ENCODE results near the gene IQSEC1. TPM values are rescaled to one million over a fixed set of nuclear protein-coding genes. Genes with fewer than 3 reads are reported as not detected.

The IQSEC1 gene
- total and polyA plus RNA-seq, 4 experiments from 2014 or later, result 11.9 to 82.0 (median 62.3) TPM

- H3K4me1 Mint-ChIP-seq, result peaks cover 32 to 82% (median 56%) of the 10 kb centered on the region in 4 donors
- H3K9me3 ChIP-seq (ENCODE audit: control insufficient read depth in 1 of 2, low read length in 2 of 2), result no peaks in the 10 kb centered on the region
- peaks cover 23 to 38% of the 10 kb centered on the region in 2 donors for H3K36me3 Mint-ChIP-seq
- peak overlapping the region in 2 of 7 donors; percentile 35 to 41 for H3K27ac Mint-ChIP-seq
- ChIA-PET CTCF (ENCODE audit: partially characterized antibody) (interaction anchor here (12.5 kb wide), 1 partner anchor 17 kb away, joined by 170 read pairs; no protein-coding TSS in a partner anchor), POLR2A (ENCODE audit: partially characterized antibody) (interaction anchor here (0.7 to 6.7 kb wide), 6 partner anchors 10 to 46 kb away, joined by 3 to 171 read pairs (median 6); no protein-coding TSS in a partner anchor)
- H3K4me3 ChIP-seq (ENCODE audit: low read length in 2 of 2), result peak overlapping the region in 1 of 2 donors; percentile 84
- peaks cover 62% of the 10 kb centered on the region for H3K4me1 ChIP-seq (ENCODE audit: insufficient read depth, low read length)
- no peaks in the 10 kb centered on the region for H3K9me3 Mint-ChIP-seq
- intact Hi-C loops (cut with micrococcal nuclease), result loop anchor here (1.0 to 2.0 kb wide), 3 partner anchors 23 to 125 kb away; no protein-coding TSS in a partner anchor
- no peaks in the 10 kb centered on the region for H3K27me3 Mint-ChIP-seq
- DNase-seq, result peak in 1 of 5 donors; percentile 22
- H3K27me3 ChIP-seq (ENCODE audit: insufficient read depth, low read length), result no peaks in the 10 kb centered on the region
- H3K27ac ChIP-seq (ENCODE audit: low read depth, low read length), result peak overlapping the region; percentile 69
- H3K36me3 ChIP-seq (ENCODE audit: insufficient read depth, low read length), result no peaks in the 10 kb centered on the region
- H3K4me3 Mint-ChIP-seq, result peak overlapping the region; percentile 52 to 97 (median 93)
Observed at GRCh38 chr3:12993517-12994356, 79.5 kb downstream of the IQSEC1 start.

- no peak for DNase-seq
- H3K27ac Mint-ChIP-seq, result peak overlapping the region in 6 of 7 donors; percentile 35 to 84 (median 62)
- ChIA-PET CTCF (ENCODE audit: partially characterized antibody) (interaction anchor here (1.4 to 12.5 kb wide), 2 partner anchors 10 to 18 kb away, joined by 4 to 170 read pairs; no protein-coding TSS in a partner anchor), POLR2A (ENCODE audit: partially characterized antibody) (interaction anchor here (0.5 to 6.7 kb wide), 5 partner anchors 9 to 47 kb away, joined by 3 to 171 read pairs (median 3); no protein-coding TSS in a partner anchor)
- Histone ChIP-seq H3K4me1 (ENCODE audit: insufficient read depth, low read length) (peaks cover 64% of the 10 kb centered on the region), H3K27ac (ENCODE audit: low read depth, low read length) (peak overlapping the region; percentile 18), H3K27me3 (ENCODE audit: insufficient read depth, low read length) (no peaks in the 10 kb centered on the region), H3K9me3 (ENCODE audit: control insufficient read depth in 1 of 2, low read length in 2 of 2) (no peaks in the 10 kb centered on the region), H3K36me3 (ENCODE audit: insufficient read depth, low read length) (no peaks in the 10 kb centered on the region), H3K4me3 (ENCODE audit: low read length in 2 of 2) (peak overlapping the region in 1 of 2 donors; percentile 24)
- no peaks in the 10 kb centered on the region for H3K27me3 Mint-ChIP-seq
- H3K36me3 Mint-ChIP-seq, result peaks cover 15 to 35% of the 10 kb centered on the region in 2 donors
- H3K9me3 Mint-ChIP-seq, result no peaks in the 10 kb centered on the region
- intact Hi-C loops (cut with micrococcal nuclease), result no loop called here
- H3K4me3 Mint-ChIP-seq, result peak overlapping the region in 7 of 8 donors; percentile 3 to 74 (median 57)
- H3K4me1 Mint-ChIP-seq, result peaks cover 32 to 79% (median 55%) of the 10 kb centered on the region in 4 donors
Observed at GRCh38 chr3:12992629-12993516, 80.4 kb downstream of the IQSEC1 start.

- POLR2A ChIA-PET (ENCODE audit: partially characterized antibody), result interaction anchor here (6.7 kb wide), 1 partner anchor 18 kb away, joined by 171 read pairs; no protein-coding TSS in a partner anchor
- Histone ChIP-seq H3K27ac (ENCODE audit: low read depth, low read length) (no peak overlapping the region), H3K36me3 (ENCODE audit: insufficient read depth, low read length) (no peaks in the 10 kb centered on the region), H3K4me3 (ENCODE audit: low read length in 2 of 2) (no peak overlapping the region), H3K4me1 (ENCODE audit: insufficient read depth, low read length) (peaks cover 68% of the 10 kb centered on the region), H3K27me3 (ENCODE audit: insufficient read depth, low read length) (no peaks in the 10 kb centered on the region), H3K9me3 (ENCODE audit: control insufficient read depth in 1 of 2, low read length in 2 of 2) (no peaks in the 10 kb centered on the region)
- CTCF ChIA-PET (ENCODE audit: partially characterized antibody), result interaction anchor here (1.4 kb wide), 1 partner anchor 9 kb away, joined by 4 read pairs; no protein-coding TSS in a partner anchor
- Mint-ChIP-seq H3K9me3 (no peaks in the 10 kb centered on the region), H3K36me3 (peaks cover 6 to 32% of the 10 kb centered on the region in 2 donors), H3K4me3 (peak overlapping the region in 5 of 8 donors; percentile 16 to 59 (median 29)), H3K27ac (peak overlapping the region in 6 of 7 donors; percentile 19 to 84 (median 68)), H3K4me1 (peaks cover 38 to 80% (median 55%) of the 10 kb centered on the region in 4 donors), H3K27me3 (no peaks in the 10 kb centered on the region)
- DNase-seq, result no peak
- intact Hi-C loops (cut with micrococcal nuclease), result no loop called here
Observed at GRCh38 chr3:12991861-12992281, 81.4 kb downstream of the IQSEC1 start.

- POLR2A ChIA-PET (ENCODE audit: partially characterized antibody), result interaction anchor here (6.7 kb wide), 1 partner anchor 18 kb away, joined by 171 read pairs; no protein-coding TSS in a partner anchor
Observed at GRCh38 chr3:12991481-12991837, 81.8 kb downstream of the IQSEC1 start.

GRCh38 chr3:12990781-12991480 lies 82.3 kb downstream of the IQSEC1 start:
- intact Hi-C loops (cut with micrococcal nuclease), result no loop called here
- no peaks in the 10 kb centered on the region for H3K9me3 ChIP-seq (ENCODE audit: control insufficient read depth in 1 of 2, low read length in 2 of 2)
- H3K27me3 ChIP-seq (ENCODE audit: insufficient read depth, low read length), result no peaks in the 10 kb centered on the region
- H3K36me3 Mint-ChIP-seq, result peaks cover 0 to 23% of the 10 kb centered on the region in 2 donors
- no peak for DNase-seq
- H3K4me1 ChIP-seq (ENCODE audit: insufficient read depth, low read length), result peaks cover 65% of the 10 kb centered on the region
- POLR2A ChIA-PET (ENCODE audit: partially characterized antibody), result interaction anchor here (6.7 kb wide), 1 partner anchor 19 kb away, joined by 171 read pairs; no protein-coding TSS in a partner anchor
- H3K4me3 Mint-ChIP-seq, result peak overlapping the region in 4 of 8 donors; percentile 17 to 61 (median 46)
- no peaks in the 10 kb centered on the region for H3K9me3 Mint-ChIP-seq
- no peaks in the 10 kb centered on the region for H3K27me3 Mint-ChIP-seq
- H3K4me1 Mint-ChIP-seq, result peaks cover 36 to 79% (median 54%) of the 10 kb centered on the region in 4 donors
- no peaks in the 10 kb centered on the region for H3K36me3 ChIP-seq (ENCODE audit: insufficient read depth, low read length)
- no peak overlapping the region for H3K4me3 ChIP-seq (ENCODE audit: low read length in 2 of 2)
- no peak overlapping the region for H3K27ac ChIP-seq (ENCODE audit: low read depth, low read length)
- CTCF ChIA-PET (ENCODE audit: partially characterized antibody), result interaction anchor here (1.7 kb wide), 1 partner anchor 101 kb away, joined by 5 read pairs; no protein-coding TSS in a partner anchor
- peak overlapping the region in 5 of 7 donors; percentile 57 to 74 (median 64) for H3K27ac Mint-ChIP-seq

More at GRCh38 chr3:12991481-12991837, 81.8 kb downstream of the IQSEC1 start:
- Mint-ChIP-seq H3K27ac (peak overlapping the region in 4 of 7 donors; percentile 42 to 74 (median 68)), H3K9me3 (no peaks in the 10 kb centered on the region), H3K36me3 (peaks cover 2 to 28% of the 10 kb centered on the region in 2 donors), H3K4me3 (peak overlapping the region in 4 of 8 donors; percentile 17 to 59 (median 38)), H3K27me3 (no peaks in the 10 kb centered on the region), H3K4me1 (peaks cover 36 to 77% (median 54%) of the 10 kb centered on the region in 4 donors)
- Histone ChIP-seq H3K9me3 (ENCODE audit: control insufficient read depth in 1 of 2, low read length in 2 of 2) (no peaks in the 10 kb centered on the region), H3K27ac (ENCODE audit: low read depth, low read length) (no peak overlapping the region), H3K4me1 (ENCODE audit: insufficient read depth, low read length) (peaks cover 68% of the 10 kb centered on the region), H3K27me3 (ENCODE audit: insufficient read depth, low read length) (no peaks in the 10 kb centered on the region), H3K4me3 (ENCODE audit: low read length in 2 of 2) (no peak overlapping the region), H3K36me3 (ENCODE audit: insufficient read depth, low read length) (no peaks in the 10 kb centered on the region)
- DNase-seq, result no peak
- intact Hi-C loops (cut with micrococcal nuclease), result no loop called here
- CTCF ChIA-PET (ENCODE audit: partially characterized antibody), result no interaction called here

- intact Hi-C loops (cut with micrococcal nuclease), result no loop called here
- Mint-ChIP-seq H3K27ac (peak overlapping the region in 3 of 7 donors; percentile 35 to 74 (median 43)), H3K4me1 (peaks cover 37 to 81% (median 56%) of the 10 kb centered on the region in 4 donors), H3K36me3 (peaks cover 0 to 23% of the 10 kb centered on the region in 2 donors), H3K9me3 (no peaks in the 10 kb centered on the region), H3K27me3 (no peaks in the 10 kb centered on the region), H3K4me3 (peak overlapping the region in 3 of 8 donors; percentile 24 to 32 (median 31))
- Histone ChIP-seq H3K4me3 (ENCODE audit: low read length in 2 of 2) (no peak overlapping the region), H3K9me3 (ENCODE audit: control insufficient read depth in 1 of 2, low read length in 2 of 2) (no peaks in the 10 kb centered on the region), H3K27ac (ENCODE audit: low read depth, low read length) (no peak overlapping the region), H3K4me1 (ENCODE audit: insufficient read depth, low read length) (peaks cover 65% of the 10 kb centered on the region), H3K27me3 (ENCODE audit: insufficient read depth, low read length) (no peaks in the 10 kb centered on the region), H3K36me3 (ENCODE audit: insufficient read depth, low read length) (no peaks in the 10 kb centered on the region)
- no peak for DNase-seq
- ChIA-PET CTCF (ENCODE audit: partially characterized antibody) (interaction anchor here (0.8 to 1.7 kb wide), 3 partner anchors 9 to 102 kb away, joined by 3 to 5 read pairs (median 4); no protein-coding TSS in a partner anchor), POLR2A (ENCODE audit: partially characterized antibody) (interaction anchor here (1.0 to 1.2 kb wide), 2 partner anchors 9 to 20 kb away, joined by 3 to 4 read pairs; no protein-coding TSS in a partner anchor)
Observed at GRCh38 chr3:12990306-12990705, 82.9 kb downstream of the IQSEC1 start.

Data from CD4-positive, alpha-beta memory T cell (primary cell).